Measurements from ENCODE around the gene CELF2. TPM values are rescaled to one million over a fixed set of nuclear protein-coding genes. Genes with fewer than 3 reads are reported as not detected.

The CELF2 gene
- total and polyA plus RNA-seq, 9 of the 15 experiments (the other 6 are each of a cell fraction or from before 2014, with no cell fraction given) = 4.0 to 20.3 (median 11.1) TPM

DNA sequence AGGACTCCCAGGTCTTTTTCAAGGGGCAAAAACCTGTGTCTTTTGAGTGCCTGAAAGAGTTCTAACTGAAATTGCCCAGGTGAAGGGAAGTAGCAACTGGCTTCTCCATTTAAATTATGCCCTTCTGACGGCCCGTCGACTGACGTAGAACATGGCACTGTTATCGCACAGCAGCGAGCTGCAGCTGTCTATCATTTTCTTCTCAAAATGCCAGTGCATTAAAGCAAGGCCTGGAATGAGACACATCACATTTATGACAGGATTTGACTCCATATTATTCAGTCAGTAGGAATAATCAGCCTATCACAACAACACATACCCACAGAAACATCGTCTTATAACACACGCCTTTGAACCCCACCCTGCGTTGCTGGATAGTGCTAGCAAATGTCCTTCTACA, 69.7 kb downstream of the CELF2 start:
- peaks cover 9 to 12% of the 10 kb centered on the region in 2 experiments; a peak in 4 of 5 replicates for H3K27me3 ChIP-seq (ENCODE audit: control insufficient read depth in 2 of 2, insufficient read depth in 2 of 2, low read length in 2 of 2)
- no peaks in the 10 kb centered on the region for H3K9me1 ChIP-seq (ENCODE audit: control insufficient read depth, insufficient read depth, low read length)
- H3K9me3 ChIP-seq (replicated peaks; ENCODE audit: control insufficient read depth, insufficient read depth, low read depth, low read length) = no peaks in the 10 kb centered on the region
- POLR2A ChIA-PET = no interaction called here
- H3K36me3 ChIP-seq (ENCODE audit: control insufficient read depth, insufficient read depth, low read length) = no peaks in the 10 kb centered on the region
- DNase-seq (ENCODE audit: extremely low read depth in 1 of 4, low spot score in 3 of 4) (no peak), FAIRE-seq (no peak), ATAC-seq (no peak)
- no peaks in the 10 kb centered on the region for H3K79me2 ChIP-seq (ENCODE audit: control insufficient read depth, insufficient read depth, low read length)
- H3K9ac ChIP-seq (ENCODE audit: insufficient read depth in 1 of 2, low read depth in 2 of 2, low read length in 2 of 2) = no peak overlapping the region
- CTCF ChIA-PET (ENCODE audit: low intra/inter-chr PET ratio) = no interaction called here
- in situ Hi-C loops (cut with MboI) = no loop called here
- no peaks in the 10 kb centered on the region for H4K20me1 ChIP-seq (replicated peaks; ENCODE audit: control insufficient read depth, insufficient read depth, low read length)
- WGBS (ENCODE audit: insufficient coverage, low coverage, missing lambda C conversion rate) = 19% methylated on average over 9 of the region's 9 CpGs
- H3K4me3 ChIP-seq = no peak overlapping the region
- no TSS peak for BruUV-seq (replicated peaks)
- no peak overlapping the region for H3K4me2 ChIP-seq (ENCODE audit: insufficient read depth, low read length)
- H2AFZ ChIP-seq (ENCODE audit: low read depth, low read length) = no peak overlapping the region
- H3K27ac ChIP-seq (ENCODE audit: extremely low read depth, low read depth, low read length) = no peak overlapping the region
- intact Hi-C loops (cut with micrococcal nuclease) = no loop called here
- no peaks in the 10 kb centered on the region for H3K4me1 ChIP-seq (replicated peaks in 1 of 2; ENCODE audit: control insufficient read depth in 2 of 2, insufficient read depth in 2 of 2, low read length in 2 of 2)
- TF ChIP-seq KLF10 (CRISPR knock-in tag; IDR thresholded peaks at IDR 0.05) (no peak), KDM1A (IDR thresholded peaks at IDR 0.05) (no peak), NFATC3 (IDR thresholded peaks at IDR 0.05) (no peak), MBD2 (IDR thresholded peaks at IDR 0.05; ENCODE audit: borderline replicate concordance, low read depth) (no peak), ZNF384 (IDR thresholded peaks at IDR 0.05; ENCODE audit: low read depth, low read length) (no peak), TAF15 (IDR thresholded peaks at IDR 0.05; ENCODE audit: low read depth, low read length) (no peak), POLR2H (tag; IDR thresholded peaks at IDR 0.05; ENCODE audit: low read depth) (no peak), RFX5 (IDR thresholded peaks at IDR 0.05; ENCODE audit: low read depth, low read length) (no peak), NCOA1 (IDR thresholded peaks at IDR 0.05; ENCODE audit: low read depth) (no peak), ZNF699 (CRISPR knock-in tag; IDR thresholded peaks at IDR 0.05; ENCODE audit: insufficient replicate concordance) (no peak)
- TF ChIP-seq, protein P1, sequence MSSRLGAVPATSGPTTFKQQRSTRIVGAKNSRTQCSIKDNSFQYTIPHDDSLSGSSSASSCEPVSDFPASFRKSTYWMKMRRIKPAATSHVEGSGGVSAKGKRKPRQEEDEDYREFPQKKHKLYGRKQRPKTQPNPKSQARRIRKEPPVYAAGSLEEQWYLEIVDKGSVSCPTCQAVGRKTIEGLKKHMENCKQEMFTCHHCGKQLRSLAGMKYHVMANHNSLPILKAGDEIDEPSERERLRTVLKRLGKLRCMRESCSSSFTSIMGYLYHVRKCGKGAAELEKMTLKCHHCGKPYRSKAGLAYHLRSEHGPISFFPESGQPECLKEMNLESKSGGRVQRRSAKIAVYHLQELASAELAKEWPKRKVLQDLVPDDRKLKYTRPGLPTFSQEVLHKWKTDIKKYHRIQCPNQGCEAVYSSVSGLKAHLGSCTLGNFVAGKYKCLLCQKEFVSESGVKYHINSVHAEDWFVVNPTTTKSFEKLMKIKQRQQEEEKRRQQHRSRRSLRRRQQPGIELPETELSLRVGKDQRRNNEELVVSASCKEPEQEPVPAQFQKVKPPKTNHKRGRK (tag; IDR thresholded peaks at IDR 0.05) = no peak
- TF ChIP-seq, protein P2, sequence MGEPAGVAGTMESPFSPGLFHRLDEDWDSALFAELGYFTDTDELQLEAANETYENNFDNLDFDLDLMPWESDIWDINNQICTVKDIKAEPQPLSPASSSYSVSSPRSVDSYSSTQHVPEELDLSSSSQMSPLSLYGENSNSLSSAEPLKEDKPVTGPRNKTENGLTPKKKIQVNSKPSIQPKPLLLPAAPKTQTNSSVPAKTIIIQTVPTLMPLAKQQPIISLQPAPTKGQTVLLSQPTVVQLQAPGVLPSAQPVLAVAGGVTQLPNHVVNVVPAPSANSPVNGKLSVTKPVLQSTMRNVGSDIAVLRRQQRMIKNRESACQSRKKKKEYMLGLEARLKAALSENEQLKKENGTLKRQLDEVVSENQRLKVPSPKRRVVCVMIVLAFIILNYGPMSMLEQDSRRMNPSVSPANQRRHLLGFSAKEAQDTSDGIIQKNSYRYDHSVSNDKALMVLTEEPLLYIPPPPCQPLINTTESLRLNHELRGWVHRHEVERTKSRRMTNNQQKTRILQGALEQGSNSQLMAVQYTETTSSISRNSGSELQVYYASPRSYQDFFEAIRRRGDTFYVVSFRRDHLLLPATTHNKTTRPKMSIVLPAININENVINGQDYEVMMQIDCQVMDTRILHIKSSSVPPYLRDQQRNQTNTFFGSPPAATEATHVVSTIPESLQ (CRISPR knock-in tag; IDR thresholded peaks at IDR 0.05) = no peak
- TF ChIP-seq, protein P3, sequence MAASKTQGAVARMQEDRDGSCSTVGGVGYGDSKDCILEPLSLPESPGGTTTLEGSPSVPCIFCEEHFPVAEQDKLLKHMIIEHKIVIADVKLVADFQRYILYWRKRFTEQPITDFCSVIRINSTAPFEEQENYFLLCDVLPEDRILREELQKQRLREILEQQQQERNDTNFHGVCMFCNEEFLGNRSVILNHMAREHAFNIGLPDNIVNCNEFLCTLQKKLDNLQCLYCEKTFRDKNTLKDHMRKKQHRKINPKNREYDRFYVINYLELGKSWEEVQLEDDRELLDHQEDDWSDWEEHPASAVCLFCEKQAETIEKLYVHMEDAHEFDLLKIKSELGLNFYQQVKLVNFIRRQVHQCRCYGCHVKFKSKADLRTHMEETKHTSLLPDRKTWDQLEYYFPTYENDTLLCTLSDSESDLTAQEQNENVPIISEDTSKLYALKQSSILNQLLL (CRISPR knock-in tag; IDR thresholded peaks at IDR 0.05; ENCODE audit: borderline replicate concordance) = no peak

All from K562 (cell line).